Measurements from ENCODE around the gene PECR. TPM values are rescaled to one million over a fixed set of nuclear protein-coding genes. Genes with fewer than 3 reads are reported as not detected.
"Not testable (repeated sequence)": the region's sequence is repeated elsewhere in the genome, so short reads cannot be mapped to it uniquely, and the experiment has no call there.

PECR gene
- total RNA-seq, 1 experiment from 2014 or later = 16.3 TPM

DNA sequence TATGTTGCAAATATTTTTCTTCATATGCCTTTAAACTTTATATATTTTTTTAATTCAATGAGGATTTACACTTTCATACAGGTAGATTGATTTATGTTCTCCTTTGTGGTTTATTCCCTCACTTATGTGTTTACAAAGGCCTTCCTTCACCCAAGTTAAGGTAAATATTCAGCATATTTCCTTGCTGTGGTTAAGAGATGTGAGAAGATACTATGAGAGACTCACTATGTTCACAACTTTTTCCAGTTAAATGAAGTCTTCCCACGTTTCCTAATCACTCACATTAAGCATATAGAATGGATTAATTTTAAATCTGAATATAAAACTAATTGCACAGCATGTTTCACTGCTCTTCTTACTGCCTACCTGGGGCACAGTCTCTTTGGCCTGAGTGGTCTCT is 597 bp downstream of the PECR start:
- Histone ChIP-seq H2AFZ (ENCODE audit: low read depth, low read length, poor library complexity, severe bottlenecking) (peak overlapping the region; percentile 29), H3K9me3 (ENCODE audit: control insufficient read depth in 1 of 2, insufficient read depth in 1 of 2, low read depth in 1 of 2, low read length in 2 of 2) (no peaks in the 10 kb centered on the region), H4K20me1 (ENCODE audit: insufficient read depth) (no peaks in the 10 kb centered on the region), H3K4me2 (ENCODE audit: low read length) (peak overlapping the region; percentile 88), H3K4me3 (replicated peaks in 1 of 2; ENCODE audit: low read depth in 1 of 2, low read length in 2 of 2) (peak overlapping the region; percentile 74 to 76), H3K9me2 (ENCODE audit: insufficient read depth) (no peaks in the 10 kb centered on the region), H3K27me3 (ENCODE audit: insufficient read depth, low read length) (no peaks in the 10 kb centered on the region), H3K9ac (ENCODE audit: low read length) (peak overlapping the region; percentile 66), H3K79me2 (ENCODE audit: insufficient read depth, low read length) (no peaks in the 10 kb centered on the region; the same call in 1 of the 2 replicates), H3K27ac (ENCODE audit: low read depth, low read length) (peak overlapping the region; percentile 16; the same call in 1 of the 2 replicates), H3K36me3 (ENCODE audit: control insufficient read depth in 1 of 2, insufficient read depth in 2 of 2, low read length in 2 of 2) (no peaks in the 10 kb centered on the region), H3K4me1 (ENCODE audit: control insufficient read depth in 1 of 2, insufficient read depth in 2 of 2, low read length in 2 of 2) (peaks cover 4 to 13% of the 10 kb centered on the region in 2 experiments; a peak in 3 of 4 replicates)
- BruUV-seq (replicated peaks) = no TSS peak
- ATAC-seq (peak; percentile 7), DNase-seq (ENCODE audit: low read depth, low spot score) (no peak)
- CTCF ChIA-PET = interaction anchor here (0.8 to 1.3 kb wide), 4 partner anchors 11 to 58 kb away, joined by 3 to 6 read pairs (median 4); partner anchors contain the start of gene XRCC5
- POLR2A ChIA-PET = interaction anchor here (0.8 to 1.3 kb wide), 3 partner anchors 11 to 29 kb away, joined by 3 to 4 read pairs (median 4); partner anchors contain the start of gene XRCC5
- TF ChIP-seq, protein P1, sequence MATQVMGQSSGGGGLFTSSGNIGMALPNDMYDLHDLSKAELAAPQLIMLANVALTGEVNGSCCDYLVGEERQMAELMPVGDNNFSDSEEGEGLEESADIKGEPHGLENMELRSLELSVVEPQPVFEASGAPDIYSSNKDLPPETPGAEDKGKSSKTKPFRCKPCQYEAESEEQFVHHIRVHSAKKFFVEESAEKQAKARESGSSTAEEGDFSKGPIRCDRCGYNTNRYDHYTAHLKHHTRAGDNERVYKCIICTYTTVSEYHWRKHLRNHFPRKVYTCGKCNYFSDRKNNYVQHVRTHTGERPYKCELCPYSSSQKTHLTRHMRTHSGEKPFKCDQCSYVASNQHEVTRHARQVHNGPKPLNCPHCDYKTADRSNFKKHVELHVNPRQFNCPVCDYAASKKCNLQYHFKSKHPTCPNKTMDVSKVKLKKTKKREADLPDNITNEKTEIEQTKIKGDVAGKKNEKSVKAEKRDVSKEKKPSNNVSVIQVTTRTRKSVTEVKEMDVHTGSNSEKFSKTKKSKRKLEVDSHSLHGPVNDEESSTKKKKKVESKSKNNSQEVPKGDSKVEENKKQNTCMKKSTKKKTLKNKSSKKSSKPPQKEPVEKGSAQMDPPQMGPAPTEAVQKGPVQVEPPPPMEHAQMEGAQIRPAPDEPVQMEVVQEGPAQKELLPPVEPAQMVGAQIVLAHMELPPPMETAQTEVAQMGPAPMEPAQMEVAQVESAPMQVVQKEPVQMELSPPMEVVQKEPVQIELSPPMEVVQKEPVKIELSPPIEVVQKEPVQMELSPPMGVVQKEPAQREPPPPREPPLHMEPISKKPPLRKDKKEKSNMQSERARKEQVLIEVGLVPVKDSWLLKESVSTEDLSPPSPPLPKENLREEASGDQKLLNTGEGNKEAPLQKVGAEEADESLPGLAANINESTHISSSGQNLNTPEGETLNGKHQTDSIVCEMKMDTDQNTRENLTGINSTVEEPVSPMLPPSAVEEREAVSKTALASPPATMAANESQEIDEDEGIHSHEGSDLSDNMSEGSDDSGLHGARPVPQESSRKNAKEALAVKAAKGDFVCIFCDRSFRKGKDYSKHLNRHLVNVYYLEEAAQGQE (IDR thresholded peaks at IDR 0.05; ENCODE audit: low read depth) = no peak
- TF ChIP-seq EGR1 (IDR thresholded peaks at IDR 0.05; ENCODE audit: low read depth) (no peak), POLR2AphosphoS5 (IDR thresholded peaks at IDR 0.05; ENCODE audit: low read depth, low read length) (no peak), ZFX (IDR thresholded peaks at IDR 0.05) (no peak), CBX3 (IDR thresholded peaks at IDR 0.05; ENCODE audit: low read depth) (no peak), ELF1 (IDR thresholded peaks at IDR 0.05; ENCODE audit: borderline replicate concordance, low read depth) (no peak), SIN3A (IDR thresholded peaks at IDR 0.05; ENCODE audit: low read depth) (no peak)
- TF ChIP-seq, protein P2, sequence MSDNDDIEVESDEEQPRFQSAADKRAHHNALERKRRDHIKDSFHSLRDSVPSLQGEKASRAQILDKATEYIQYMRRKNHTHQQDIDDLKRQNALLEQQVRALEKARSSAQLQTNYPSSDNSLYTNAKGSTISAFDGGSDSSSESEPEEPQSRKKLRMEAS (IDR thresholded peaks at IDR 0.05) = no peak
- intact Hi-C loops (cut with micrococcal nuclease) = no loop called here
- RAD21 ChIA-PET (ENCODE audit: low non-redundant PET in 1 of 2, low total read pairs in 2 of 2, uncharacterized antibody in 2 of 2, unreplicated experiment in 2 of 2) = no interaction called here

DNA sequence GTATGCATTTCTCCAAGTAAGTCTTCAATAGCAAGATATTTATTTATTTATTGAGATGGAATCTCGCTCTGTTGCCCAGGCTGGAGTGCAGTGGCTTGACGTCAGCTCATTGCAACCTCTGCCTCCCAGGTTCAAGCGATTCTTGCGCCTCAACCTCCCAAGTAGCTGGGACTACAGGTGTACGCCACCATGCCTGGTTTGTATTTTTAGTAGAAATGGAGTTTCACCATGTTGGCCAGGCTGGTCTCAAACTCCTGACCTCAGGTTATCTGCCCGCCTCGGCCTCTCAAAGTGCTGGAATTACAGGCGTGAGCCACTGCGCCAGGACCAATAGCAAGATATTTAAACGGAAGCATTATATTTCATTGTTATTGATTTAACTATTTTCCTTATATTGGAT is 1.6 kb downstream of the PECR start:
- ATAC-seq; H3K4me2 ChIP-seq (ENCODE audit: low read length); intact Hi-C loops (cut with micrococcal nuclease); H3K9ac ChIP-seq (ENCODE audit: low read length); H3K27me3 ChIP-seq (ENCODE audit: insufficient read depth, low read length); RAD21 ChIA-PET (ENCODE audit: low non-redundant PET in 1 of 2, low total read pairs in 2 of 2, uncharacterized antibody in 2 of 2, unreplicated experiment in 2 of 2); H3K79me2 ChIP-seq (ENCODE audit: insufficient read depth, low read length); H3K9me3 ChIP-seq (ENCODE audit: control insufficient read depth in 1 of 2, insufficient read depth in 1 of 2, low read depth in 1 of 2, low read length in 2 of 2); CTCF ChIA-PET; BruUV-seq (replicated peaks); H3K4me3 ChIP-seq (replicated peaks in 1 of 2; ENCODE audit: low read depth in 1 of 2, low read length in 2 of 2); H3K9me2 ChIP-seq (ENCODE audit: insufficient read depth); H2AFZ ChIP-seq (ENCODE audit: low read depth, low read length, poor library complexity, severe bottlenecking); H4K20me1 ChIP-seq (ENCODE audit: insufficient read depth); H3K27ac ChIP-seq (ENCODE audit: low read depth, low read length); H3K36me3 ChIP-seq (ENCODE audit: control insufficient read depth in 1 of 2, insufficient read depth in 2 of 2, low read length in 2 of 2); POLR2A ChIA-PET; DNase-seq (ENCODE audit: low read depth, low spot score): not testable (repeated sequence)
- peaks cover 4 to 14% of the 10 kb centered on the region in 2 experiments; a peak in 3 of 4 replicates for H3K4me1 ChIP-seq (ENCODE audit: control insufficient read depth in 1 of 2, insufficient read depth in 2 of 2, low read length in 2 of 2)
